Measurements from ENCODE around the gene ARL8B. TPM values are rescaled to one million over a fixed set of nuclear protein-coding genes. Genes with fewer than 3 reads are reported as not detected.

The ARL8B gene
- total and polyA plus RNA-seq, 9 of the 15 experiments (the other 6 are each of a cell fraction or from before 2014, with no cell fraction given), result 28.5 to 99.4 (median 77.2) TPM

DNA sequence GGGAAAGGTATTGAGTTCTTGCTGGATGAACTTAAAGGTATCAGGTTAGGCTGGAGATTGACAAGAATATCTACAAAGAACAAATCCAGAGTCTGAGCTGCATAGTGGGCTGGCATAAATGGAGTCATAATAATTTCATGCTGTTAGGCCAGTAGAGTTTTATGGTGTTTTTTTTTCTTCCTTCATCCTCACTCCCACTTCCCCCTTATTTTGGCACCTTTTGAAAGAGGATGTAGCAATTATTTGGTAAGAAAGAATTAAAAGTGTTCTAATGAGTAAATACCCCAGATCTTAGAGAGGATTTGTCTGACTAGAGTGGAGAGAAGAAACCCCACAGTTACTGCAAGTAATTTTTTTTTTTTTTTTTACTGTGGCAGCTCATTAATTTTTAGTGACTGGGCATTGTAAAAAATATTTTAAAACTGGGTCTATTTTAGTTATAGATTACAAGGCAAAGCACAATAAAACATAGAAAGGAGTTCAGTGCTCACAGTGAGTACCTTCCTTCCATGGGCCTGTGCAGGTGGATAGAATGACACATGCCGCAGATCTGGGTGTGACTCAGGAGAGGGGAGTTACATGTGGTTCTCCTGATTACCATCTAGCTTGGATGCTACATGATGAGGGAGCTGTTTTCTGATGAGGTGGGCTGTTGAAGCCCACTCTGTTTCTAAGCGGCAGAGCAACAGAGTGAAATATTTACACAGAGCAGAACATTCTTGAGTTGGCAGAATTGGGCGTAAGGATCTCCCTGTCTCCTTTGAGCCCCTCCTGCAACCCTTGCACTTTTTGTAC is 70.7 kb downstream of the ARL8B start:
- 91% methylated on average over 3 of the region's 3 CpGs for WGBS (ENCODE audit: insufficient coverage, low coverage, missing lambda C conversion rate)
- Histone ChIP-seq H3K4me1 (replicated peaks in 1 of 2; ENCODE audit: control insufficient read depth in 2 of 2, insufficient read depth in 2 of 2, low read length in 2 of 2) (peaks cover 15 to 63% of the 10 kb centered on the region in 2 experiments), H3K79me2 (ENCODE audit: control insufficient read depth, insufficient read depth, low read length) (peaks cover 70% of the 10 kb centered on the region), H3K4me2 (ENCODE audit: insufficient read depth, low read length) (no peak overlapping the region), H3K27me3 (ENCODE audit: control insufficient read depth in 2 of 2, insufficient read depth in 2 of 2, low read length in 2 of 2) (no peaks in the 10 kb centered on the region), H2AFZ (ENCODE audit: low read depth, low read length) (no peak overlapping the region), H3K9ac (ENCODE audit: insufficient read depth in 1 of 2, low read depth in 2 of 2, low read length in 2 of 2) (no peak overlapping the region), H4K20me1 (replicated peaks; ENCODE audit: control insufficient read depth, insufficient read depth, low read length) (peaks cover 19% of the 10 kb centered on the region), H3K9me3 (replicated peaks; ENCODE audit: control insufficient read depth, insufficient read depth, low read depth, low read length) (no peaks in the 10 kb centered on the region), H3K27ac (ENCODE audit: extremely low read depth, low read depth, low read length) (no peak overlapping the region), H3K36me3 (ENCODE audit: control insufficient read depth, insufficient read depth, low read length) (peaks cover 28% of the 10 kb centered on the region), H3K9me1 (ENCODE audit: control insufficient read depth, insufficient read depth, low read length) (peaks cover 4% of the 10 kb centered on the region), H3K4me3 (no peak overlapping the region)
- POLR2A ChIA-PET, result interaction anchor here (1.0 to 1.3 kb wide), 2 partner anchors 24 to 41 kb away, joined by 3 to 6 read pairs; no protein-coding TSS in a partner anchor
- intact Hi-C loops (cut with micrococcal nuclease), result loop anchor here (5.0 kb wide), 1 partner anchor 380 kb away; no protein-coding TSS in a partner anchor
- CTCF ChIA-PET (ENCODE audit: low intra/inter-chr PET ratio), result no interaction called here
- DNase-seq (ENCODE audit: extremely low read depth in 1 of 4, low spot score in 3 of 4), result no peak
- TF ChIP-seq, protein P1, sequence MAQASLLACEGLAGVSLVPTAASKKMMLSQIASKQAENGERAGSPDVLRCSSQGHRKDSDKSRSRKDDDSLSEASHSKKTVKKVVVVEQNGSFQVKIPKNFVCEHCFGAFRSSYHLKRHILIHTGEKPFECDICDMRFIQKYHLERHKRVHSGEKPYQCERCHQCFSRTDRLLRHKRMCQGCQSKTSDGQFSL (CRISPR knock-in tag; IDR thresholded peaks at IDR 0.05), result no peak
- TF ChIP-seq, protein P1 (tag; IDR thresholded peaks at IDR 0.05), result no peak
- TF ChIP-seq ZNF232 (CRISPR knock-in tag; IDR thresholded peaks at IDR 0.05) (no peak), CHCHD3 (CRISPR knock-in tag; IDR thresholded peaks at IDR 0.05) (no peak), RCOR1 (IDR thresholded peaks at IDR 0.05; ENCODE audit: borderline replicate concordance in 1 of 2, low read depth in 2 of 2, low read length in 2 of 2) (no peak), EP300 (IDR thresholded peaks at IDR 0.05; ENCODE audit: low read length) (no peak), JUND (IDR thresholded peaks at IDR 0.05; ENCODE audit: borderline replicate concordance, low read depth, low read length) (peak; percentile 15; the same call in 1 of the 2 replicates), JUND (tag; IDR thresholded peaks at IDR 0.05; ENCODE audit: borderline replicate concordance, low read depth, low read length) (no peak), MAFK (IDR thresholded peaks at IDR 0.05; ENCODE audit: low read length) (no peak), XRCC3 (IDR thresholded peaks at IDR 0.05) (no peak), YY1 (IDR thresholded peaks at IDR 0.05; ENCODE audit: borderline replicate concordance in 1 of 3, control insufficient read depth in 1 of 3, extremely low read depth in 1 of 3, insufficient read depth in 3 of 3, insufficient read length in 1 of 3, insufficient replicate concordance in 2 of 3, low read depth in 1 of 3, low read length in 2 of 3) (no peak), HDAC2 (IDR thresholded peaks at IDR 0.05) (no peak)
- TF ChIP-seq, protein P2, sequence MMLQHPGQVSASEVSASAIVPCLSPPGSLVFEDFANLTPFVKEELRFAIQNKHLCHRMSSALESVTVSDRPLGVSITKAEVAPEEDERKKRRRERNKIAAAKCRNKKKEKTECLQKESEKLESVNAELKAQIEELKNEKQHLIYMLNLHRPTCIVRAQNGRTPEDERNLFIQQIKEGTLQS (IDR thresholded peaks at IDR 0.05), result peak; percentile 35; the same call in 1 of the 2 replicates
- TF ChIP-seq, protein P2 (CRISPR knock-in tag; conservative IDR thresholded peaks at IDR 0.05), result no peak
- no peak for ATAC-seq
- in situ Hi-C loops (cut with MboI), result no loop called here
- no peak for FAIRE-seq
- BruUV-seq (replicated peaks), result no TSS peak

Data from K562 (cell line).